Measurements from ENCODE around the gene KAT8.

The KAT8 gene

DNA sequence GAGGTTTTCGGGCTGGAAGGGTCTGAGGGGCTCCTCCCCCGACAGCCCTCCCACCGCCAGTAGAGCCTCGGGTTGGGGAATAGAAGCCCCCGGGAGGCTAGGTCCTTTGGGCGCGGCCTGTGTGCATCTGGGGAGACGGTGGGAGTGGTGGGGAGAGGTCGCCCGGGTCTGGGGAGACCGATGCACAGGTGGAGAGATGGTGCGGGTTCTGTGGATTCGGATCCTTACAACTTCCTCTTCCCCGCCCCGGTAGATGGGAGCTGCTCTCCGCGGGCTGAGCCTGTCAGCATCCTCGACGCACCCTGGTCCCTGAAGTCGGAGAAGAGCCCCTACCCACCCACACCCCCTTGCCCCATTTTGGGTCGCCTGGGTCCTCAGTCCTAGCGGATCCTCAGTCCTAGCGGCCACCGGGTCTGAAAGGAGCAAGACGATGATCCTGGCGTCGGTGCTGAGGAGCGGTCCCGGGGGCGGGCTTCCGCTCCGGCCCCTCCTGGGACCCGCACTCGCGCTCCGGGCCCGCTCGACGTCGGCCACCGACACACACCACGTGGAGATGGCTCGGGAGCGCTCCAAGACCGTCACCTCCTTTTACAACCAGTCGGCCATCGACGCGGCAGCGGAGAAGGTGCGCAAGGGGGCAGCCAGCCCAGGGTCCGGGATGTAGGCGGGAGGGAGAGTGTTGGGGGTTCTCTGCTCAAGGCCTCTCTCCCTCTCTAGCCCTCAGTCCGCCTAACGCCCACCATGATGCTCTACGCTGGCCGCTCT lies 8.5 kb upstream of the KAT8 start:
- no peak for DNase-seq

DNA sequence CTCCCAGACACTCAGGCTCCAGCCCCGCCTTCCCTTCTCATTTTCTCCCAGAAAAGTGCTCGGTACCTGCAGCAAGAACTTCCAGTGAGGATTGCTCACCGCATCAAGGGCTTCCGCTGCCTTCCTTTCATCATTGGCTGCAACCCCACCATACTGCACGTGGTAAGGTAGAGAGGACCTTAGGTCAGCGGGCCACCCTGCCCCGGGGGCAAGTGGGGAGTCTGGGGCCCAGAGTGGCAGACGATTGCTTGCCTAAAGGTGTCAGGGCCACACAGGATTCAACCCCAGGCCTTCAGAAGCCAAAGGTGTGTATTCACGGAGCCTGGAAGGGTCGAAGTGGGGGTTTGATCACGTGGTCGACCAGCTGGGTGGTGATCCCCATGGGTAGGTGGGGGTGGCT lies 7.8 kb upstream of the KAT8 start:
- DNase-seq = no peak

DNA sequence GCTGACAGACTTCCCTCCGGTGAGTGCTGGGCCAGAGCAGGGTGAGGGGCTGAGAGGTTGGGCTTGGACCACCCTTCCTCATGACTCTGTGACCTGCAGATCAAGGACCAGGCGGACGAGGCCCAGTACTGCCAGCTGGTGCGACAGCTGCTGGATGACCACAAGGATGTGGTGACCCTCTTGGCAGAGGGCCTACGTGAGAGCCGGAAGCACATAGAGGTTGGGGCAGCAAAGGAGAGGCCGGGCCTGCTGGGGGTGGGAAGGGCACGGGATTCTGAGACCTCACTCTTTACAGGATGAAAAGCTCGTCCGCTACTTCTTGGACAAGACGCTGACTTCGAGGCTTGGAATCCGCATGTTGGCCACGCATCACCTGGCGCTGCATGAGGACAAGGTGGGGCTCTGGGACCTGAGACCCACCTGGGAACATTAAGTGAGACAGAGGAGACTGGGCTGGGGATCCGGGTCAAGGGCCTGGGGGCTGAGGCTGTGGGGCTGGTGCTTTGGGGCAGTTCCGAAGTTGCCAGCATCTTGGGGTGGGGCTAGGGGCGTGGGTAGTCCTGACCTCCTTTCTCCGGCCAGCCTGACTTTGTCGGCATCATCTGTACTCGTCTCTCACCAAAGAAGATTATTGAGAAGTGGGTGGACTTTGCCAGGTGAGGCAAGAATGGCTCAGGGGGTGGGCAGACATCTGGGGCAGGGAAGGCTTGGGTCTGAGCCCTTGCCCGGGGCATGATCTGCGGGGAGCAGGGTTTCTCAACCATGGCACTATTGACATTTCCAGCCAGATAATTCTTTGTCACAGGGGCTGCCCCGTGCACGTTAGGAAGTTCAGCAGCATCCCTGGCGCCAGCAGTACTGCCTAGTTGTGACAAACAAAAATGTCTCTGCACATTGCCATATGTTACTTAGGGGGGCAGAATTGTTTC lies 7.1 kb upstream of the KAT8 start:
- no peak for DNase-seq

DNA sequence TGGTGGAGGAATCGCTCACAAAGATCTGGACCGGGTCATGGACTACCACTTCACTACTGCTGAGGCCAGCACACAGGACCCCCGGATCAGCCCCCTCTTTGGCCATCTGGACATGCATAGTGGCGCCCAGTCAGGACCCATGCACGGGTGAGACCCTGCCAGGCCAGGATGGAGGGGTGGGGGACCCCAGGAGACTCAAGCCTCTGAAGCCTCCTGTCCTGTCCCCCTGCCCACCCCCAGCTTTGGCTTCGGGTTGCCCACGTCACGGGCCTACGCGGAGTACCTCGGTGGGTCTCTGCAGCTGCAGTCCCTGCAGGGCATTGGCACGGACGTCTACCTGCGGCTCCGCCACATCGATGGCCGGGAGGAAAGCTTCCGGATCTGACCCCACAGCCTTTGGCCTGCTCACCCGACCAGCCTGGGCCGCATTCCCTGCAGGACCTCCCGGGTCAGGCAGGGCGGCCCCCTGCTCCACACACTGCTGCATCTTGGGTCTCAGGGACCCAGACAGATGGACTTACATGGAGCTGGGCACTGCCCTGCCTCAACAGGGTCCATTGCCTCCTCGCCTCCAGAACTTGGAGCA lies 5.5 kb upstream of the KAT8 start:
- DNase-seq = no peak

DNA sequence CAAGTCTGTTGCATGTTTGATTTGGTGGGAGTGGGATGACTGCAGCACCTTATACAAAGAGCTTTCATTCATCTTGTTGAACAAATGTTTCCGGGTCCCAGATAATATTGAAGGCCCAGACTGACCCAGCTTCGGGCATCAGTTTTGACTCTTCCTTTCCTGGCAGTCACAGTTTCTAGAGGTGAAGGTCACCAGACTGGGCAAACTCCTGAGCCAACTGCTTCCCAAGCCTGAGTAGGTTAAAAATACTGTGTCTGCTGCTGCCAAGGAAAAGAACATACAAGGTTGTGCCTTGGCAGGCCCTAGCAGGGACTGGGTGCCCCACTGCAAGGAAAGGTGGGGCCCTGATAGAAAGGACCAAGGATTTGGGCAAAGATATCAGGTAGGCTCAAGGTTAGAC lies 4.8 kb upstream of the KAT8 start:
- no peak for DNase-seq

DNA sequence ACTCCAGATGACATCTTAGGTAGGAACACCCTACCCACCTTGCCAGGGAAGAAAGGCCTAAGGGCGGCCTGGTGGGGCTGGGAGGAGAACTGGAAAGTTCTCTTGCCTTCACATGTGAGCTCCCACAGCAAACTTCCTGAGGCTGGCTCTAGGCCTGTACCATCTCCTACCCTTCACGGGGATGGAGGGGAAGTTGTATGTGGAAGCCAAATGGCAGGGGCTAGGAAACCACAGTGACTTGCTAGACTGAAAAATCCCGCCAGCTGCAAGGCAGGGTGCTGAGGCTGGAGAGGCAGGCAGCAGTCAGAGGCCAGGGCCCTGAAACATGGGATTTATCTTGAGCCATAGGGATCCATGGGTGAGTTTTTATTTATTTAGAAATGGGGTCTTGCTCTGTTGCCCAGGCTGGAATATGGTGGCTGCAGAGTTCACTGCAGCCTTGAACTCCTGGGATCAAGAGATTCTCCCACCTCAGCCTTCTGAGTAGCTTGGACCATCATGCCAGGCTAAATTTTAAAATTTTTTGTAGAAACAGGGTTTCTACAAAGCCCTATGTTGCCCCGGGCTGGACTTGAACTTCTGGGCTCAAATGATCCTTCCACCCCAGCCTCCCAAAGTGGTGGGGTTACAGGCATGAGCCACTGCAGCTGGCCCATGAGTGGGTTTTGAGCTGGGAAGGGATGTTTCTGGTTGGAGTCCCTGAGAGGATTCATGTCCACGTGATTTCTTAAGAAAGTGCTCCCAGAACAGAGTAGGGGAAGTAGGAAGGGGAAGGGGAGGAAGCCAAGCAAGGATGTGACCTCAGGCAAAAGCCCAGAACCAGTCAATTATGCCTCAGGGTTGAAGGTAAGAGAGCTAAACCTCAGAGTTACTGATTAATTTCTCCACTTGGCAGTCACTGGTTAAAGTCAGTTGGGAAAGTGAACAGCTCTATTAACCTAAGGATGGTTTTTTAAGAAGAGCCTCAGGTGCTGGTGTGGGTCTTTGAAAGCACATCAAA lies 4.0 kb upstream of the KAT8 start:
- DNase-seq = no peak

DNA sequence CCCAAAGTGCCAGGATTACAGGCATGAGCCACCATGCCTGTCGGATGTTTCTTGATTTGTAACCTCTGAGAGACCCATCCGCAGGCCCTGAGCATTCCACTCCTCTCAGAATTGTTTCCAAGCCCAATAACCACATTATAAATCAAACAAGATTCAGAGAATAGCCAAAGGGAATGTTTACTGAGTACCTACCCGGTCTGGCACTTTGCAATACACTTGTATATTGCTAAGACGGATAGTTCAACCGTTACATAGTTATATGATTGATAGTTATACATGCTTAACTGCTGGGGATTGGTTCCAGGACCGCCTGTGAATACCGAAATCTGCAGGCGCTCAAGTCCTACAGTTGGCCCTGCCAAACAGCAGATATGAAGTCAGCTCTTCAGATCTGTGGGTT lies 3.0 kb upstream of the KAT8 start:
- no peak for DNase-seq

DNA sequence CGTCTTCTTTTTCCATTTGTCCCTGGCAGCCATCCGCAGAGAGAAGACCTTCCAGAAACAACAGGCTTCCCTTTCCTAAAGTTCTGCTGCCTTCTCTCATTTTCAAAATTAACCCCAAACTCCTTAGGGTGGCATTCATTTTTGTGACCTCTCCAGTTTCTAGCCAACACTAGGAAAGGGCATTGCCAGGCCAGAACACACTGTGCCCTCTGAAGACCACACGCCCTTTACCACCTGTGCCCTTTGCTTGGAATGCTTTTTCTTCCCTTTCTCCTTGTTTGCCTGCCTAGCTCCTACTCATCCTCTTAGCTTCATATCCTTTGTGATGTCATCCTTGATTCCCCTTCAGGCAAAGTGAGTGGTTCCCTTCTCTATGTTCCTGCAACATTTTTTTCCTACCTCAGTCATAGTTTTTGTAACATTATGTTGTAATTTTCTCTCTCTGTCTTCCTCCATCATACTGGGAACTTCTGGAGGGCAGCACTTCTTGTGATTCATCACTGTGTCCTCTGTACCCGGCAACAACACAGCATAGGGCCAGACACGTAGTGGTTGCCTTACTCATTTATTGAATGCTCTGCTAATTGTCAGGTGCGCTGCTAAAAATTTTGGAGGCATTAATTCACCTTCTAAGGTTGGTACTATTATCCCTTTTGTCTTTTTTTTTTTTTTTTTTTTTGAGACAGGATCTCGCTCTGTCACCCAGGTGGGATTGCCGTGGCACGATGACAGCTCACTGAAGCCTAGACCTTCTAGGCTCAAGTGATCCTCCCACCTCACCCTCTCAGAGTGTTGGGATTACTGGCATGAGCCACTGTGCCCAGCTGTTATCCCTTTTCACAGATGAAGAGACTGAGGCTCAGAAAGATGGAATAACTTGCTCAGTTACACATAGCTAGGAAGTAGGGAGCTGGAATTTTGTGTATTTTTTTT lies 1.0 kb downstream of the KAT8 start:
- DNase-seq = no peak

DNA sequence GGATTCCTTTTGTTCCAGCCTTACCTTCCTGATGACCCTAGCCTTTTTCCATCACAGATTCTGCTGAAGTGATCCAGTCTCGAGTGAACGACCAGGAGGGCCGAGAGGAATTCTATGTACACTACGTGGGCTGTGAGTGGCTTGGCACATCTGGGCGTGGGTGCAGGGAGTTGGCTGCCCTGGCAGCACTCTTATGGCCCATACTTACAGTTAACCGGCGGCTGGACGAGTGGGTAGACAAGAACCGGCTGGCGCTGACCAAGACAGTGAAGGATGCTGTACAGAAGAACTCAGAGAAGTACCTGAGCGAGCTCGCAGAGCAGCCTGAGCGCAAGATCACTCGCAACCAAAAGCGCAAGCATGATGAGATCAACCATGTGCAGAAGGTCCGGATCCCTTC lies 2.7 kb downstream of the KAT8 start:
- no peak for DNase-seq

DNA sequence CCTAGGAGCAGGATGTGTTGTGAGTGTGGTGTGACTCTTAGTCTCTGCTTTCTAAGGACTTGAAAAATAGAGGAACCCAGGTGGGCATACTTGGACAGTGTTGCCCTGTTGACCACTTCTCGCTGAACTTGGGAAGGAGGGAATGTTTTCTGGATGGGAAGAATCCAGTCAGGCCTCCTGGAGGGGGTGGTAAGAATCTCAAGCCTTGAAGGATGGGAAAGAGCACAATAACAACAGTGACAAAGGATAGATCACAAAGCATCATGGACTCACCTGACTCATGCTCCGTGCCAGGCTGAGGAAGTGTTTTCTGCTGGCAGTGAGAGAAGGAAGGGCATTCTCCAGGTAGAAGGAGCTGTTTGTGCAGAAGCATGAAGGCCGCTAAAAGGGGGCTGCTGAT lies 8.4 kb downstream of the KAT8 start:
- no peak for DNase-seq

DNA sequence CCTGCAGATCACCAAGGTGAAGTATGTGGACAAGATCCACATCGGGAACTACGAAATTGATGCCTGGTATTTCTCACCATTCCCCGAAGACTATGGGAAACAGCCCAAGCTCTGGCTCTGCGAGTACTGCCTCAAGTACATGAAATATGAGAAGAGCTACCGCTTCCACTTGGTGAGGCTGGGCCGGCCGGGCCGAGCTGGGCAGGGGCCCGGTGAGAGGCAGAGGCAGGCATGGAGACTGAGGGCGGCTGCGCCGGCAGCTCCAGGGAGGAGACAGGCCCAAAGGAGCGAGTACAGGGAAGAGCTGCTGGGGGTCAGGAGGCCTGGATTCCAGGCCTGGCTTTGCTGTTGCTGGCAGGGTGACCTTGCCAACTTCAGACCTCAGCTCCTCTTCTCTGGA lies 9.7 kb downstream of the KAT8 start:
- DNase-seq = no peak

DNA sequence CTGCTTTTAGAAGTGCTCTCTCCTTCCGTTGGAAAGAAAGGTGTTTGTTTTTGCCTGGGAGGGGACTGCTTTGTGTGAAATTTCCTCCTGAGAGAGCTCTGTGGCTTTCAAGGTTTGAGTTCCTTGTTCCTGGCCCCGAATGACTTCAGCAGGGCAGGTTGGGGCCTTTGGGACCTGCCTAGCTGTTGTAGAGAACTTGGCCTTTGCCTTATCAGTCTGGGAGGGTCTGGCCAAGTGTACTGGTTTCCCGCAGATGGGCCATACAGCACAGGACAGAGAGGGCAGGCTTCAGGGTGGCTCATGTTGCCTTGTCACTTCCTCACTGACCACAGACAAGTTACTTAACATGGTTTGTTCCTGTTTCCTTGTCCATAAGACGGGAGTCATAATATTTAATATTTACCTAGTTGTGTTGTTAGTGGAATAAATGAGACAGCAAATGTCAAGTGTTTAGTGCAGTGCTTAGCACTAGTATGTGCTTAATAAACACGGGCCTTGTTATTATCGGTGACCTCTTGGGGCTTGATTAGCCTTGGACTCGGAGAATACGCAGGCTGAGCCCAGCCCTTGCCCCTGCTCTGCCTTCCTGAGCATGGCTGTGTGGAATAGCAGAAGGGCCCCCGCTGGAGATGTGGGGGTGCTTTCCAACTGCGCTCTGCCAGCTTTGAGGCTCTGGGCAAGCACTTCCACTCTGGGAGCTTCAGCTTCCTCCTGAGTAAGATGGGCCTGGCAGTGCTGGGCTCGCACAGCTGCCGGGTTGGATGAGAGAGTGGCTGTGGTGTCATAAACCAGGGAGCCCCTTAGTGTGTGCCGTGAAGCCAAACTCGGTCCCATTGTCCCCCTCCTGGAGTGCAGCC lies 11.5 kb downstream of the KAT8 start:
- no peak for DNase-seq

DNA sequence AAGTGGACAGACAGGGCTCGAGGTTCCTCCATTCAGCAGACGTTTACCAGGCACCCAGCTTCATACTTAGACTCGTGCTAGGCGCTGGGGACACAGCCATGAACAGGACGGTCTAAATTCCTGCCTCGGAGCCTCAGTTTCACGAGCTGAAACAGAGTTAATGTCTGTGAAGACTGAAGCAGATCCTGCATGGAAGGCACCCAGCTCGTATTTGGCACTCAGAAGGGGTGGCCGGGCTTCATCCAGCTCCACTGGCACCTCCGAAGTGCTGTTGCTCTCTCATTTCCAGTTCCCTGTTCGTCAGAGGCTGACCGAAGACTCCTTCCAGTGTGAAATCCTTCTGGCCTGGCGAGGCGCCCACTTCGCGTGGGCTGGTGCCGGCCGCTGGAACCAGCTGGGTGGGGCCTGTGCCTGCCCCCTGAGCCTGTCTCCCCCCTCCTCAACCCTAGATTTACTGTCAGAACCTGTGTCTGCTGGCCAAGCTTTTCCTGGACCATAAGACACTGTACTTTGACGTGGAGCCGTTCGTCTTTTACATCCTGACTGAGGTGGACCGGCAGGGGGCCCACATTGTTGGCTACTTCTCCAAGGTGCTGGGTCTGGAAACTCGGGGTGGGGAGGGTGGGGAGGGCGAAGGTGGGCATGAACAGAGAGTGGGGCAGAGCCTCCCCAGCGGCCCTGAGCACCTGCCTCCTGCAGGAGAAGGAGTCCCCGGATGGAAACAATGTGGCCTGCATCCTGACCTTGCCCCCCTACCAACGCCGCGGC lies 12.3 kb downstream of the KAT8 start:
- DNase-seq = no peak

DNA sequence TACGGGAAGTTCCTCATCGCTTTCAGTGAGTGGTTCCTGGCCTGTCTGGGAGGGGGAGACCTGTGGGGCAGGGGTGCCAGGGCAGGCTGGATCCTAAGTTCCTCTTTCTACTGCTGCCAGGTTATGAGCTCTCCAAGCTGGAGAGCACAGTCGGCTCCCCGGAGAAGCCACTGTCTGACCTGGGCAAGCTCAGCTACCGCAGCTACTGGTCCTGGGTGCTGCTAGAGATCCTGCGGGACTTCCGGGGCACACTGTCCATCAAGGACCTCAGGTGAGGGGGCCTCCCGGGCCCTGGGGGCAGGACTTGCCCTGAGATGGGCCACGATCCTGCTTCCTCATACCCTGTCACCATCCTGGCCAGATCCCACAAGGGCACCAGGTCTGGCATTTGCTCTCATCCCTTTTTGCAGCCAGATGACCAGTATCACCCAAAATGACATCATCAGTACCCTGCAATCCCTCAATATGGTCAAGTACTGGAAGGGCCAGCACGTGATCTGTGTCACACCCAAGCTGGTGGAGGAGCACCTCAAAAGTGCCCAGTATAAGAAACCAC lies 12.9 kb downstream of the KAT8 start:
- no peak for DNase-seq

DNA sequence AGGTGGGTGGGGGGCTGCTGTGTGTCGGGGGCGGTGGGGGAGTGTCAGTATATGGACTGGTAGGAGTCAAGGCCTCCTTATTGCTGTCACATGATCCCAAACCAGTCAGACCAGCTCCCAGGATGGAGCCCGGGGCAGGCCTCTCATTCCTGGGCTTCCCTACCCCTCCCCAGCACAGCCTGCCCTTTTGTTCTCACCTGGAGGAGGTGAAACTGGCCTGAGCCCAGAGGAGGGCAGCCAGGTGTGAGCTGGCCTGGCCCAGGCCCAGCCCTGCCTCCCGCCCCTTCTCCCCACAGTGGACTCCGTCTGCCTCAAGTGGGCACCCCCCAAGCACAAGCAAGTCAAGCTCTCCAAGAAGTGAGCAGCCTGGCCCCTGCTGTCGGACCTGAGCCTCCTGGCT lies 13.4 kb downstream of the KAT8 start:
- no peak for DNase-seq

DNA sequence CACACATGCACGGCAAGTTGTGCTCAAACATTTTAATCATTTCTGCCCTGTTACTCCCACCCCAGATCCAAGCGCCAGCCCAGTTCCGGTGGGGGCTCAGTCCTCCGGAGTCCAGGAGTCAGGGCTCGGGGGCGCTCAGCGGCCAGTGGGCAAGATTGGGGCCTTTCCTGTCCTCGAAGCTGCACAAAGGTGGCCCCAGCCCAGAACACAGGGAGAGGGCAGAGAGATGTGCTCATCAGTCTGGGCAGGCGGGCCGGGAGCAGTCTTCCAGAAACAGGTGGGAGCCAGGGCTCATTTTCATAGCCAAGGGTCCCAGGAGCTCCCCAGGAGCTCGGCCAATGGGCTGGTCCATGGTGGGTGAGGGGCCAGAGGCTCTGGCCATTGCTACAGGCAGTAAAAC lies 14.0 kb downstream of the KAT8 start:
- no peak for DNase-seq

DNA sequence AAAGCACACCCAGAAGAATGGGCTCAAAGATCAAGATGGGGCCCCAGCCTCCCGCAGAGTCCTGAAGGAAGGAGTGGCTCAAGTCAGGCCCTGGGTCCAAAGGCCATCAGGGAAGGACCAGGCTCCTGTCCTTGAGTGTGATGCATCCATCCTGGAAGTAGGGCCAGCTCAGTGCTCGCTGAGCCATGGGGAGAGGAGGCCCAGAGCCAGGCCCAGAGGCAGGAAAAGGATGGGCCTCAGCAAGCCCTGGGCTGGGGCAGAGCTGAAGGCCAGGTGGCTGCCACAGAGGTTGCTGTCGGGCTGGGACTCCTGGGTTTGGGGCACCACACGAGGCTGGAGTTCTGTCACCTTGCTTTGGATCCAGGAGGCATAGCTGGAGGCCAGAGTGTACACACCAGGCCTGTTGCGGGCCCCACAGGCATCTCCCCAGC lies 14.4 kb downstream of the KAT8 start:
- DNase-seq = no peak

DNA sequence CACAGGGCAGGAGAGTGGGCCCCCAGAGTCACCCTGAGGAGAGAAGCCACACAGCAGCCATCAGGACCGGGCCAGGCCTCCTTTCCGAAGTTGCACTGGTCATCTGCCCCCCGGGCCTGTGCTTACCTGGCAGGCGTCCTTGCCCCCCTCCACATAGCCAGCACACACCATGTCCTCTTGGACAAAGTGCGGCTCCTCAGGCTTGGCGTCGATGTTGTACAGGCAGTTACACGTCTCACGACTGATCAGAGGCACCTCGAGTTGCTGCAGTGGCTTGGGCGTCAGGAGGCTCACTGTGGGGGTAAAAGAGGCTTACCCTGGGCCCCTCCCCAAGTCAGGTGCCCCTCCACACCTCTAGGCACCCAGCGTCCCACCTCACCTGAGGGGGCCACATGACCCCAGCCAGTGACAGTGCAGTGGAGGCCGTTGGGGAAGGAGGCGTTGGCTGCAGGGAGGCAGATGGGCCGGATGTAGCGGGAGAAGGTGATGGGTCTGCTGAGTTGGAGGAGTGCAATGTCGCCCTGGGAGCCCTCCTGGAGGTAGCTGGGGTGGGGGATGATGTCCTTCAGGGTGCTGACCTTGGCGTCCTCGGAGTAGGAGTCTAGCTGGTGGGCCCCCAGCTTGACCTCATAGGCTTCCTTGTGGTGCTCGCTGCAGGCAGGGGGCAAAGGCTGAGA lies 15.0 kb downstream of the KAT8 start:
- DNase-seq = no peak

DNA sequence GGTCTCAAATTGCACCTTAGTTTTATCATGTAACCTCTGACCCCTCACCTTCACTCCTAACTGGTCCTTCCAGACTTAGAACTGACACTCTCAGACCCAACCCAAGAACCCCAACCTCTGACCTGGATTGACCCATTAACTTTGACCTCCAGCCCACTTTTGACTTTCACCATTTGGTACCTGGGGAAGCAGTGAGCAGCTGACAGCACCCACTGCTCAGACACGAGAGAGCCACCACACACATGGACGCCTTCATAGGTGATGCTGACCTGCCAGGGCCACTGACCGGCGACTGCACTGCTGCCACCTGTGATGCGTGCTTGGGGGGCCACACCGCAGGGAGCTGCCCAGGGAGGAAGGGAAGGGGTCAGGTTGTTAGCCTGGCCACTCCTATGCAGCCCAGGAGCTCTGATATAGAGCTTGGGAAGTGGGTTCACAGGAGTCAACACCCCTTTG lies 15.6 kb downstream of the KAT8 start:
- no peak for DNase-seq
